ENCODE results near the gene SLC6A18.

DNA sequence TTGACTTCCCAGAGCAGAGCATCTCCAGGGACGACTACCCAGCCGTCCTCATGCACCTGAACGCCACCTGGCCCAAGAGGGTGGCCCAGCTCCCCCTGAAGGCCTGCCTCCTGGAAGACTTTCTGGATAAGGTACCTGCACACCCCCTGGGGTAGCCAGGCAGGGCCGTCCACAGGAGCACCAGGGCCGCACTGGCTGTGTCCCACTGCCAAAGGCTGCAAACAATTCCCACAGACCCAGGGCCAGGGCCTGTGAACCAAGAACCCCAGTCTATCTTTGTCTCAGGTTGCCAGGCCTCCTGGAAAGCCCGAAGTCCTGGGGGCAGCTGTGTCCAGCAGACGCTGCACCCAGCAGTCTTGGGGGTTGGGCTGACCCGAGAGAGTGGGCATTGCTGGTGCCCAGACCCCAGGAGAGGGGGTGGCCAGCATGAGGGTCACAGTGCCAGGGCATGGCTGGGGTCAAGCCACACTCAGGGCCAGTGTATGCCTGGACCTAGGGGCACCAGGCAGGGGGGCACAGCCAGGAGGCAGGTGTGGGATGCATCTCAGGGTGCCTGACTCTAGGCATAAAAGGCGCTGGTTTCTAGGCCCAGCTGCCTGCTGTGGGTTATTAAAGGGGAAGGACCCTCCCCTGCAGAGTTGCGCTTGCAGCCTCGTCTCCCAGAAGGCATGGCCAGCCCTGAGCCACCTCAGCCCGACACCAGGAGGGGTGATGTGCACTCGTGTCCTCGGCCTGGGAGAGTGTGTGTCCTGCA lies 17.7 kb downstream of the SLC6A18 start:
- no peak for TF ChIP-seq CTCF (IDR thresholded peaks at IDR 0.05)
- TF ChIP-seq, protein P1, sequence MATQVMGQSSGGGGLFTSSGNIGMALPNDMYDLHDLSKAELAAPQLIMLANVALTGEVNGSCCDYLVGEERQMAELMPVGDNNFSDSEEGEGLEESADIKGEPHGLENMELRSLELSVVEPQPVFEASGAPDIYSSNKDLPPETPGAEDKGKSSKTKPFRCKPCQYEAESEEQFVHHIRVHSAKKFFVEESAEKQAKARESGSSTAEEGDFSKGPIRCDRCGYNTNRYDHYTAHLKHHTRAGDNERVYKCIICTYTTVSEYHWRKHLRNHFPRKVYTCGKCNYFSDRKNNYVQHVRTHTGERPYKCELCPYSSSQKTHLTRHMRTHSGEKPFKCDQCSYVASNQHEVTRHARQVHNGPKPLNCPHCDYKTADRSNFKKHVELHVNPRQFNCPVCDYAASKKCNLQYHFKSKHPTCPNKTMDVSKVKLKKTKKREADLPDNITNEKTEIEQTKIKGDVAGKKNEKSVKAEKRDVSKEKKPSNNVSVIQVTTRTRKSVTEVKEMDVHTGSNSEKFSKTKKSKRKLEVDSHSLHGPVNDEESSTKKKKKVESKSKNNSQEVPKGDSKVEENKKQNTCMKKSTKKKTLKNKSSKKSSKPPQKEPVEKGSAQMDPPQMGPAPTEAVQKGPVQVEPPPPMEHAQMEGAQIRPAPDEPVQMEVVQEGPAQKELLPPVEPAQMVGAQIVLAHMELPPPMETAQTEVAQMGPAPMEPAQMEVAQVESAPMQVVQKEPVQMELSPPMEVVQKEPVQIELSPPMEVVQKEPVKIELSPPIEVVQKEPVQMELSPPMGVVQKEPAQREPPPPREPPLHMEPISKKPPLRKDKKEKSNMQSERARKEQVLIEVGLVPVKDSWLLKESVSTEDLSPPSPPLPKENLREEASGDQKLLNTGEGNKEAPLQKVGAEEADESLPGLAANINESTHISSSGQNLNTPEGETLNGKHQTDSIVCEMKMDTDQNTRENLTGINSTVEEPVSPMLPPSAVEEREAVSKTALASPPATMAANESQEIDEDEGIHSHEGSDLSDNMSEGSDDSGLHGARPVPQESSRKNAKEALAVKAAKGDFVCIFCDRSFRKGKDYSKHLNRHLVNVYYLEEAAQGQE (IDR thresholded peaks at IDR 0.05; ENCODE audit: insufficient read depth in 1 of 2, low read depth in 2 of 2, low read length in 1 of 2), result no peak
- TF ChIP-seq TCF7L2 (IDR thresholded peaks at IDR 0.05; ENCODE audit: low read depth, low read length), result no peak

Data from Panc1 (cell line).